ENCODE measurements around the gene MLLT3. TPM values are rescaled to one million over a fixed set of nuclear protein-coding genes. Genes with fewer than 3 reads are reported as not detected.

The MLLT3 gene
- total and polyA plus RNA-seq, 8 donors: 6.5 to 48.7 (median 24.4) TPM

DNA sequence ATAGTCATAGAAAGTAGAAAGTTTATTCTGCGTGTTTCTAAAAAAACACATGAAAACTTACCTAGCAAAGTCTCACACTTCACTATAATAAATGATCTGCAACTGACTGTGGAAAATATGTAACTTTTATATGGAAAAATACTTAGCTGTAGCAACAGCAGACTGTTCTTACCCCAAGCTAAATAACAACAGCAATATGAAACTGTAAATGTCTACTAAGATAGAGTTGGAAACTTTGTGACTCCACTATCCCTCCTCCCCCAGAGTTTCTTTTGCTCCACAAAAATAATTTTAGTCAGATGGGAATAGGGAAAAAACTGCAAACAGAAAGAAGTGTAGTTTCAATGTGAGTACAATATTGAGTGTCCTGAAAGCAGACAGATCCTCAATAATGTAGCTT, 21.0 kb downstream of the MLLT3 start:
- TF ChIP-seq POLR2A (IDR thresholded peaks at IDR 0.05): no peak
- no peak for TF ChIP-seq POLR2AphosphoS5 (IDR thresholded peaks at IDR 0.05)
- no peak for TF ChIP-seq EP300 (IDR thresholded peaks at IDR 0.05)
- TF ChIP-seq, protein P1, sequence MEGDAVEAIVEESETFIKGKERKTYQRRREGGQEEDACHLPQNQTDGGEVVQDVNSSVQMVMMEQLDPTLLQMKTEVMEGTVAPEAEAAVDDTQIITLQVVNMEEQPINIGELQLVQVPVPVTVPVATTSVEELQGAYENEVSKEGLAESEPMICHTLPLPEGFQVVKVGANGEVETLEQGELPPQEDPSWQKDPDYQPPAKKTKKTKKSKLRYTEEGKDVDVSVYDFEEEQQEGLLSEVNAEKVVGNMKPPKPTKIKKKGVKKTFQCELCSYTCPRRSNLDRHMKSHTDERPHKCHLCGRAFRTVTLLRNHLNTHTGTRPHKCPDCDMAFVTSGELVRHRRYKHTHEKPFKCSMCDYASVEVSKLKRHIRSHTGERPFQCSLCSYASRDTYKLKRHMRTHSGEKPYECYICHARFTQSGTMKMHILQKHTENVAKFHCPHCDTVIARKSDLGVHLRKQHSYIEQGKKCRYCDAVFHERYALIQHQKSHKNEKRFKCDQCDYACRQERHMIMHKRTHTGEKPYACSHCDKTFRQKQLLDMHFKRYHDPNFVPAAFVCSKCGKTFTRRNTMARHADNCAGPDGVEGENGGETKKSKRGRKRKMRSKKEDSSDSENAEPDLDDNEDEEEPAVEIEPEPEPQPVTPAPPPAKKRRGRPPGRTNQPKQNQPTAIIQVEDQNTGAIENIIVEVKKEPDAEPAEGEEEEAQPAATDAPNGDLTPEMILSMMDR (IDR thresholded peaks at IDR 0.05): no peak
- no peaks in the 10 kb centered on the region for H3K9me3 ChIP-seq
- 76 to 99% (median 90%) methylated on average over 1 of the region's 1 CpG for WGBS, 5 donors
- no peak for DNase-seq
- no peaks in the 10 kb centered on the region for H3K36me3 ChIP-seq
- no peak overlapping the region for H3K4me3 ChIP-seq
- no peak overlapping the region for H3K27ac ChIP-seq
- H3K4me1 ChIP-seq: peaks cover 7 to 69% (median 38%) of the 10 kb centered on the region in 4 donors
- intact Hi-C loops (cut with DNase I; ENCODE audit: low total_unique reads): no loop called here
- H3K27me3 ChIP-seq: no peaks in the 10 kb centered on the region

DNA sequence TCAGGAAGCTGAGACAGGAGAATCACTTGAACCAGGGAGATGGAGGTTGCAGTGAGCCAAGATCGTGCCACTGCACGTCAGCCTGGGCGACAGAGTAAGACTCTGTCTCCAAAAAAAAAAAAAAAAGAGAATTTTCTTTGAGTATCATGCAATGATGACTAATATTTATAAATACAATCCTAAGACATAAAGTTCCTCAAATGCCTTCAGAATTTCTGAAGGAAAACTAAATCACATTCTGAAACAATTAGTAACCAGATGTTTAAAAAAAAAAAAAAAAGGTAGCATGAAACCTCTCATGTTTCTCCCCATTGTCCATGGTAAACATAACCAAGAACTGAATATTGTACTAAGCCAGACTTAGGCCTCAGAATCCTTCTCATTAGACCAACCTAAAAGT, 23.1 kb downstream of the MLLT3 start:
- Histone ChIP-seq H3K27ac (no peak overlapping the region), H3K27me3 (no peaks in the 10 kb centered on the region), H3K4me1 (peaks cover 7 to 54% (median 25%) of the 10 kb centered on the region in 4 donors), H3K36me3 (no peaks in the 10 kb centered on the region), H3K9me3 (no peaks in the 10 kb centered on the region), H3K4me3 (no peak overlapping the region)
- TF ChIP-seq POLR2A (IDR thresholded peaks at IDR 0.05) (no peak), POLR2AphosphoS5 (IDR thresholded peaks at IDR 0.05) (no peak), EP300 (IDR thresholded peaks at IDR 0.05) (no peak)
- TF ChIP-seq, protein P1 (IDR thresholded peaks at IDR 0.05): no peak
- DNase-seq: no peak
- 92 to 99% (median 95%) methylated on average over 3 of the region's 3 CpGs for WGBS, 5 donors
- intact Hi-C loops (cut with DNase I; ENCODE audit: low total_unique reads): no loop called here

DNA sequence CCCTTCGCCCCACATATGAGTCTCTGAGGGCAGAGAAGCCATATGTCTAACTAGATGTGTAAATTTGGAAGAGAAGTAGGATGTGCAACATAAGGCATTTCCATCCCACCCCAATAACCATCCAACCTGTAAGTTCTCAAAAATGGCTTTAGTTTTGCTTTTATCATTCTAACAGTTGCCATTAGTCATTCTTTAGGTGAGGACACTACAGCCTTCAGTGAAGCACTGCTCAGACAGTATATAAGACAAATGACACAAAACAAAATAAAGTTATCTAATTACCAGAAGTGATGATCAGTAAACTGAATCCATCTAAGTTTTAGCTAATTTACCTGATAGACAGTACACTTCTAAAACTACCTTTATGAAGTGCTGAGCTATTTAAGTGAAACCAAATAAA, 23.9 kb downstream of the MLLT3 start:
- Histone ChIP-seq H3K27me3 (no peaks in the 10 kb centered on the region), H3K27ac (no peak overlapping the region), H3K36me3 (no peaks in the 10 kb centered on the region), H3K9me3 (no peaks in the 10 kb centered on the region), H3K4me3 (no peak overlapping the region), H3K4me1 (peaks cover 7 to 53% (median 20%) of the 10 kb centered on the region in 4 donors)
- DNase-seq: no peak
- TF ChIP-seq, protein P1 (IDR thresholded peaks at IDR 0.05): no peak
- TF ChIP-seq POLR2A (IDR thresholded peaks at IDR 0.05) (no peak), EP300 (IDR thresholded peaks at IDR 0.05) (no peak), POLR2AphosphoS5 (IDR thresholded peaks at IDR 0.05) (no peak)
- WGBS, 5 donors: 91 to 100% (median 95%) methylated on average over 1 of the region's 1 CpG
- intact Hi-C loops (cut with DNase I; ENCODE audit: low total_unique reads): no loop called here

DNA sequence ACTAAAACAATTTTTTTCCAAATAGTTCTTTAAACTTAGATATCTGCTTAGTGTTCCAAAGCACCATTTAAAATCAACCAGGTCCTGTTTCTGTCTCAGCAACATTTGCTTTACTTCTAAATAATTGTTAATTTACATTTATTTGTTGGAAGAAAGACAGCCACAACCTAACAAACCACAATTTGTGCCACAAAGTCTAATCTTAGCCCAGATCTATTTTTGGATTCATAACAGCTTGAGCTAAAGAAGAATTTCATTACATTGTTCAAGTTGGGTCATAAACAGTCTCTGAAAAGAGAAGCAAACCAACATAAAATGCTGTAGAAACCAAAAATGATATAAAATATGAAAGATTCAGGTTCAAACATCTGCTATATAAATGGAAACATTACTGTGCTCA, 24.4 kb downstream of the MLLT3 start:
- H3K4me1 ChIP-seq: peaks cover 3 to 53% (median 19%) of the 10 kb centered on the region in 4 donors
- H3K27me3 ChIP-seq: no peaks in the 10 kb centered on the region
- no peak for DNase-seq
- H3K9me3 ChIP-seq: no peaks in the 10 kb centered on the region
- intact Hi-C loops (cut with DNase I; ENCODE audit: low total_unique reads): no loop called here
- TF ChIP-seq POLR2AphosphoS5 (IDR thresholded peaks at IDR 0.05) (no peak), EP300 (IDR thresholded peaks at IDR 0.05) (no peak)
- H3K4me3 ChIP-seq: no peak overlapping the region
- no peaks in the 10 kb centered on the region for H3K36me3 ChIP-seq
- H3K27ac ChIP-seq: no peak overlapping the region

DNA sequence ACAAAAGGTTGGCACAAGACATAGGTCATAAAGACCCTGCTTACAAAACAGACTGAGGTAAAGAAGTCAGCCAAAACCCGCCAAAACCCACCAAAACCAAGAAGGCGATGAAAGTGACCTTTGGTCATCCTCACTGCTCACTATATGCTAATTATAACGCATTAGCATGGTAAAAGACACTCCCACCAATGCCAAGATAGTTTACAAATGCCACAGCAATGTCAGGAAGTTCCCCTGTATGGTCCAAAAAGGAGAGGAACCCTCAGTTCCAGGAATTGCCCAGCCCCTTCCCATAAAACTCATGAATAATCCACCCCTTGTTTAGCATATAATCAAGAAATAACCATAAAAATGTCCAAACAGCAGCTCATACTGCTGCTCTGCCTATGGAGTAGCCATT, 27.7 kb downstream of the MLLT3 start:
- intact Hi-C loops (cut with DNase I; ENCODE audit: low total_unique reads): no loop called here
- no peaks in the 10 kb centered on the region for H3K9me3 ChIP-seq

More for the DNA sequence above, 27.7 kb downstream of the MLLT3 start:
- Histone ChIP-seq H3K27ac (no peak overlapping the region), H3K4me3 (no peak overlapping the region), H3K27me3 (no peaks in the 10 kb centered on the region), H3K36me3 (no peaks in the 10 kb centered on the region), H3K4me1 (peaks cover 0 to 45% (median 9%) of the 10 kb centered on the region in 4 donors)
- TF ChIP-seq, protein P1 (IDR thresholded peaks at IDR 0.05): no peak
- TF ChIP-seq POLR2AphosphoS5 (IDR thresholded peaks at IDR 0.05) (no peak), EP300 (IDR thresholded peaks at IDR 0.05) (no peak), POLR2A (IDR thresholded peaks at IDR 0.05) (no peak)
- DNase-seq: no peak
- 83 to 94% (median 89%) methylated on average over 3 of the region's 3 CpGs for WGBS, 5 donors
